Endothelial cell of umbilical vein (primary cell): Measurements from ENCODE around the gene CEP295NL.

ENCODE experiments used
- CTCF ChIP-seq, 2 donors: IDR thresholded peaks; 1 replicate in 1 of 2; 2 replicates in 1 of 2; pipeline ENCODE4 v1.5.1; 2011; ENCODE audit warnings: low read length in 2 of 2, mild to moderate bottlenecking in 2 of 2, moderate library complexity in 2 of 2, control low read depth in 1 of 2, inconsistent platforms in 1 of 2, low read depth in 1 of 2; ENCODE audit not compliant: insufficient read depth in 1 of 2; ENCODE audit errors: extremely low read depth in 1 of 2
- EZH2 ChIP-seq: IDR thresholded peaks from 2 replicates; pipeline ENCODE4 v1.6.1; 2012; ENCODE audit warnings: borderline replicate concordance, low read depth, mild to moderate bottlenecking, moderate library complexity, low read length, inconsistent platforms; ENCODE audit not compliant: severe bottlenecking
- MAX ChIP-seq: IDR thresholded peaks from 2 replicates; pipeline ENCODE4 v1.6.1; 2011; ENCODE audit not compliant: insufficient read depth, insufficient read length

GRCh38 chr17:78944026-78944425, 41.0 kb upstream of the CEP295NL start:
- no peak for TF ChIP-seq CTCF (IDR thresholded peaks at IDR 0.05; ENCODE audit: extremely low read depth in 1 of 2, insufficient read depth in 1 of 2, low read depth in 1 of 2, low read length in 2 of 2)
- no peak for TF ChIP-seq EZH2
- TF ChIP-seq MAX: no peak
